HCT116 (cell line): ENCODE measurements around the gene FAM184A. TPM values are rescaled to one million over a fixed set of nuclear protein-coding genes. Genes with fewer than 3 reads are reported as not detected.

Source experiments
- ATAC-seq: fragments of 200-7000 bp; cut with Tn5 transposase; 2 replicates; pipeline ENCODE4 v1.9.1; 2020; ENCODE audit warnings: mild to moderate bottlenecking, moderate library complexity
- BruUV-seq: library from RNA; stranded (reverse); fragments of 400-500 nt; replicated peaks from 2 replicates; lab custom pipeline; 2021; lab: Mats Ljungman, UMichigan
- CTCF ChIA-PET: fragments of 300-600 bp; sonication (Branson Sonifier 250); formaldehyde crosslinking; loops from one replicate; lab custom pipeline; 2021; ENCODE audit warnings: antibody characterized with exemption; lab: Charles Lee
- POLR2A ChIA-PET: fragments of 300-600, 350-600 bp; sonication (Branson Sonifier 250); formaldehyde crosslinking; loops from one replicate; lab custom pipeline; 2021; ENCODE audit warnings: antibody characterized with exemption; lab: Charles Lee
- RAD21 ChIA-PET, 2 experiments: fragments of 300-600 bp; sonication (Branson Sonifier 250); formaldehyde crosslinking; loops; one replicate each; lab custom pipeline; 2023; ENCODE audit warnings: low total read pairs in 2 of 2; ENCODE audit not compliant: uncharacterized antibody in 2 of 2, unreplicated experiment in 2 of 2, low non-redundant PET in 1 of 2; lab: Charles Lee
- DNase-seq: peaks from one replicate; pipeline ENCODE4 v3.0.0-alpha.2; 2010; ENCODE audit warnings: low read depth, low spot score
- H2AFZ ChIP-seq: fragments of 200-600 bp; shearing (Covaris generic), sonication (generic); 2 replicates; pipeline ENCODE4 v1.6.1; 2017; ENCODE audit warnings: low read depth, mixed run types, mixed read lengths, antibody characterized with exemption, low read length; ENCODE audit not compliant: poor library complexity, severe bottlenecking
- H3K27ac ChIP-seq: 2 replicates; pipeline ENCODE4 v1.5.1; 2012; ENCODE audit warnings: low read depth, low read length
- H3K27me3 ChIP-seq: fragments of 200-600 bp; sonication (generic); 2 replicates; pipeline ENCODE4 v1.6.1; 2016; ENCODE audit warnings: mixed run types, low read length, mixed read lengths; ENCODE audit not compliant: insufficient read depth
- H3K36me3 ChIP-seq, 2 experiments: fragments of 200-500 bp in 1 of 2; fragments of 200-600 bp in 1 of 2; sonication (Bioruptor generic) in 1 of 2; sonication (generic) in 1 of 2; 2 replicates each; pipeline versions ENCODE4 v1.5.1 to v1.6.1; 2014 to 2016; ENCODE audit warnings: low read length in 2 of 2, inconsistent platforms in 1 of 2, mixed read lengths in 1 of 2, mixed run types in 1 of 2; ENCODE audit not compliant: insufficient read depth in 2 of 2, control insufficient read depth in 1 of 2
- H3K4me1 ChIP-seq, 2 experiments: fragments of 200-600 bp in 1 of 2; sonication (generic) in 1 of 2; 2 replicates each; pipeline versions ENCODE4 v1.5.1 to v1.6.1; 2012 to 2017; ENCODE audit warnings: low read length in 2 of 2, inconsistent platforms in 1 of 2, mild to moderate bottlenecking in 1 of 2, mixed read lengths in 1 of 2, mixed run types in 1 of 2, moderate library complexity in 1 of 2; ENCODE audit not compliant: insufficient read depth in 2 of 2, control insufficient read depth in 1 of 2
- H3K4me2 ChIP-seq: fragments of 200-600 bp; sonication (generic); 2 replicates; pipeline ENCODE4 v1.6.1; 2017; ENCODE audit warnings: mixed run types, low read length, mixed read lengths
- H3K4me3 ChIP-seq, 2 experiments: fragments of 200-600 bp in 1 of 2; sonication (generic) in 1 of 2; replicated peaks in 1 of 2; 2 replicates each; pipeline ENCODE4 v1.5.1; 2011 to 2016; ENCODE audit warnings: low read length in 2 of 2, control low read depth in 1 of 2, low read depth in 1 of 2, mild to moderate bottlenecking in 1 of 2, mixed read lengths in 1 of 2, mixed run types in 1 of 2
- H3K79me2 ChIP-seq: fragments of 200-600 bp; sonication (generic); 2 replicates; pipeline ENCODE4 v1.6.1; 2017; ENCODE audit warnings: mild to moderate bottlenecking, mixed run types, low read length, moderate library complexity, mixed read lengths; ENCODE audit not compliant: insufficient read depth
- H3K9ac ChIP-seq: fragments of 200-600 bp; sonication (generic); 2 replicates; pipeline ENCODE4 v1.6.1; 2016; ENCODE audit warnings: low read length, mixed read lengths
- H3K9me2 ChIP-seq: fragments of 200-600 bp; sonication (generic), shearing (Covaris generic); 2 replicates; pipeline ENCODE4 v1.6.1; 2017; ENCODE audit warnings: mixed run types, mild to moderate bottlenecking, moderate library complexity; ENCODE audit not compliant: insufficient read depth
- H3K9me3 ChIP-seq, 2 experiments: fragments of 200-500 bp in 1 of 2; fragments of 200-600 bp in 1 of 2; sonication (Bioruptor generic) in 1 of 2; sonication (generic) in 1 of 2; 2 replicates each; pipeline ENCODE4 v1.6.1; 2014 to 2017; ENCODE audit warnings: low read length in 2 of 2, mixed read lengths in 2 of 2, inconsistent platforms in 1 of 2, low read depth in 1 of 2, mild to moderate bottlenecking in 1 of 2, mixed run types in 1 of 2, moderate library complexity in 1 of 2; ENCODE audit not compliant: control insufficient read depth in 1 of 2, insufficient read depth in 1 of 2
- H4K20me1 ChIP-seq: fragments of 200-600 bp; sonication (generic), shearing (Covaris generic); 2 replicates; pipeline ENCODE4 v1.6.1; 2017; ENCODE audit warnings: mixed run types, mild to moderate bottlenecking, moderate library complexity; ENCODE audit not compliant: insufficient read depth
- ATF3 ChIP-seq: IDR thresholded peaks from 2 replicates; pipeline ENCODE4 v1.6.1; 2012
- EGR1 ChIP-seq: IDR thresholded peaks from 2 replicates; pipeline ENCODE4 v1.6.1; 2012; ENCODE audit warnings: low read depth
- ELF1 ChIP-seq: IDR thresholded peaks from 2 replicates; pipeline ENCODE4 v1.6.1; 2012; ENCODE audit warnings: low read depth, borderline replicate concordance
- EZH2 ChIP-seq: fragments of 200-600 bp; sonication (generic); IDR thresholded peaks from 2 replicates; pipeline ENCODE4 v1.6.1; 2017; ENCODE audit warnings: antibody characterized with exemption, mixed run types
- POLR2A ChIP-seq: IDR thresholded peaks from 2 replicates; pipeline ENCODE4 v1.7.0; 2011; ENCODE audit warnings: borderline replicate concordance; ENCODE audit not compliant: insufficient read depth, insufficient read length; ENCODE audit errors: extremely low read depth
- POLR2AphosphoS5 ChIP-seq: IDR thresholded peaks from 2 replicates; pipeline ENCODE4 v1.6.1; 2011; ENCODE audit warnings: mild to moderate bottlenecking, low read depth, low read length, moderate library complexity
- RAD21 ChIP-seq: IDR thresholded peaks from 2 replicates; pipeline ENCODE4 v1.6.1; 2012; ENCODE audit warnings: low read depth, mild to moderate bottlenecking
- REST ChIP-seq: IDR thresholded peaks from 2 replicates; pipeline ENCODE4 v1.6.1; 2012; ENCODE audit warnings: low read depth
- SIN3A ChIP-seq: IDR thresholded peaks from 2 replicates; pipeline ENCODE4 v1.6.1; 2012; ENCODE audit warnings: low read depth
- SP1 ChIP-seq: IDR thresholded peaks from 2 replicates; pipeline ENCODE4 v1.6.1; 2012; ENCODE audit warnings: low read depth
- SRF ChIP-seq: IDR thresholded peaks from 2 replicates; pipeline ENCODE4 v1.6.1; 2012; ENCODE audit warnings: low read depth
- YY1 ChIP-seq: IDR thresholded peaks from 2 replicates; pipeline ENCODE4 v1.6.1; 2011; ENCODE audit warnings: low read length, low read depth, moderate library complexity, mild to moderate bottlenecking; ENCODE audit not compliant: insufficient replicate concordance; ENCODE audit errors: extremely low read depth
- ZBTB33 ChIP-seq: IDR thresholded peaks from 2 replicates; pipeline ENCODE4 v1.6.1; 2011; ENCODE audit warnings: mild to moderate bottlenecking, low read length, moderate library complexity; ENCODE audit not compliant: insufficient replicate concordance; ENCODE audit errors: extremely low read depth
- intact Hi-C: fragments of 100-400 bp; cut with micrococcal nuclease; formaldehyde crosslinking; loops from 2 replicates; pipeline ENCODE4 v1.10.0; 2022
- total RNA-seq: library from RNA; stranded (reverse); gene quantifications from one replicate; pipeline ENCODE4 v1.2.1, GENCODE V29; 2021; ENCODE audit not compliant: unreplicated experiment

The FAM184A gene
- total RNA-seq, 1 experiment from 2014 or later: 2.4 TPM

- TF ChIP-seq YY1: no peak
These were observed 51.6 kb downstream of the FAM184A start (continued) for GRCh38 chr6:119026822-119027221.

- Histone ChIP-seq H2AFZ (no peak overlapping the region), H3K4me3 (no peak overlapping the region), H3K9me2 (no peaks in the 10 kb centered on the region), H3K9me3 (no peaks in the 10 kb centered on the region), H3K27ac (no peak overlapping the region), H3K9ac (no peak overlapping the region), H3K36me3 (no peaks in the 10 kb centered on the region), H3K4me2 (no peak overlapping the region), H4K20me1 (no peaks in the 10 kb centered on the region), H3K4me1 (no peaks in the 10 kb centered on the region), H3K79me2 (no peaks in the 10 kb centered on the region), H3K27me3 (no peaks in the 10 kb centered on the region)
- DNase-seq (no peak), ATAC-seq (no peak)
- ChIA-PET RAD21 (no interaction called here), POLR2A (no interaction called here), CTCF (no interaction called here)
- TF ChIP-seq SRF (no peak), POLR2AphosphoS5 (no peak), ELF1 (no peak), POLR2A (no peak)
- intact Hi-C loops: no loop called here
- BruUV-seq: no TSS peak
These were observed 52.7 kb downstream of the FAM184A start for GRCh38 chr6:119025793-119026192.

- no peak overlapping the region for H3K4me2 ChIP-seq
- H3K4me1 ChIP-seq: no peaks in the 10 kb centered on the region
- no peaks in the 10 kb centered on the region for H3K9me3 ChIP-seq
- DNase-seq: no peak
- POLR2A ChIA-PET: no interaction called here
- no peaks in the 10 kb centered on the region for H3K36me3 ChIP-seq
- H3K9ac ChIP-seq: no peak overlapping the region
- no peaks in the 10 kb centered on the region for H3K79me2 ChIP-seq
- ATAC-seq: no peak
- no peak overlapping the region for H3K27ac ChIP-seq
- H3K4me3 ChIP-seq: no peak overlapping the region
- H4K20me1 ChIP-seq: no peaks in the 10 kb centered on the region
- no peak overlapping the region for H2AFZ ChIP-seq
- CTCF ChIA-PET: no interaction called here
- no peaks in the 10 kb centered on the region for H3K27me3 ChIP-seq
- BruUV-seq: no TSS peak
- RAD21 ChIA-PET: no interaction called here
- intact Hi-C loops: no loop called here
- no peaks in the 10 kb centered on the region for H3K9me2 ChIP-seq
- TF ChIP-seq SP1: no peak
- TF ChIP-seq EZH2: no peak
- no peak for TF ChIP-seq ELF1
- TF ChIP-seq POLR2AphosphoS5: no peak
- TF ChIP-seq SIN3A: no peak
- TF ChIP-seq POLR2A: no peak
- TF ChIP-seq RAD21: no peak
- TF ChIP-seq REST: no peak
- TF ChIP-seq EGR1: no peak
- TF ChIP-seq ZBTB33: no peak
- TF ChIP-seq ATF3: no peak
- no peak for TF ChIP-seq YY1
- TF ChIP-seq SRF: no peak
These were observed 54.4 kb downstream of the FAM184A start for GRCh38 chr6:119024111-119024510.
